ENCODE results near the gene ANK2.

Gene ANK2

DNA sequence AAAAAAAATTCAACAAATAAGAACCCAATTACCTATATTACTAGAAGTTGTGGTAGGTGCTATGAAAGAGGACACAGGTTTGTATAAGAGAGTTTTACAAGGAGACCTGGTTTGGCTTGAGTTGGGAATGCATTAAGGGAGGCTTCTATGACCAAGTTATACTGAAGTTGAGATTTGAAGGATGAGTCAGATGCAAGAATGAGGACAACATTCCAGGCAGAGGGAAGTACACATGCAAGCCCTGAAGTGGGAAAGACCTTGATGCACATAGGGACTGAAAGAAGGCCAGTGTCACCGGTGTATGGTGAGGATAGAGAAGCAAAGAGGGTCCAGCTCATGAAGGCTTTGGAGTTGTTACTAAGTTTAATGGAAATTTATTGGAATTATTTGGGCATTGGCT, 52.2 kb downstream of the ANK2 start:
- H3K27ac Mint-ChIP-seq: no peak overlapping the region
- no peak for ATAC-seq
- no peaks in the 10 kb centered on the region for H3K36me3 Mint-ChIP-seq
- H3K4me1 Mint-ChIP-seq: no peaks in the 10 kb centered on the region
- peaks cover 10% of the 10 kb centered on the region for H3K27me3 Mint-ChIP-seq
- no peak overlapping the region for H3K4me3 Mint-ChIP-seq
- H3K9me3 Mint-ChIP-seq: no peaks in the 10 kb centered on the region

DNA sequence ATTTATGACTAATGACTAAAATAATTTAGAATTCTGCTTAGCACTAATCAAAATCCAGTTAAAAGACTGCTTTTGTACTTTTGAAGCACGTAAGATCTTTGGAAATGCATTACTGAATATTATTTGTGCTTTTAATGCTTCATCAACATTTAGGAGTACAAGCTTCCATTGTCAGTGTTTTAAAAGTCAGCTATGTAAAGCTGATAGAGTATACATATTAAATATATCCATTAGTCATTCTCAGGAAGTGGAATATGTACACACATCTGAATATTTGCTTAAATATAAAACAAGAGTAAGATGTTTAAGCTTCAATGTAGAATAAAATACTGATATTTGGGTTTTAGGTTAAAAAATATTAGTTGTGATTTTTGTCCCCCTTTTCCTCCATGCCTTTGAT, 54.1 kb downstream of the ANK2 start:
- peaks cover 10% of the 10 kb centered on the region for H3K27me3 Mint-ChIP-seq
- H3K36me3 Mint-ChIP-seq: no peaks in the 10 kb centered on the region
- H3K9me3 Mint-ChIP-seq: no peaks in the 10 kb centered on the region
- no peaks in the 10 kb centered on the region for H3K4me1 Mint-ChIP-seq
- no peak overlapping the region for H3K4me3 Mint-ChIP-seq
- ATAC-seq: no peak
- H3K27ac Mint-ChIP-seq: no peak overlapping the region

GRCh38 chr4:113106108-113106507, 56.7 kb downstream of the ANK2 start:
- ATAC-seq: no peak
- H3K4me1 Mint-ChIP-seq: no peaks in the 10 kb centered on the region
- peaks cover 17% of the 10 kb centered on the region for H3K27me3 Mint-ChIP-seq
- no peak overlapping the region for H3K27ac Mint-ChIP-seq
- no peaks in the 10 kb centered on the region for H3K9me3 Mint-ChIP-seq
- no peaks in the 10 kb centered on the region for H3K36me3 Mint-ChIP-seq
- no peak overlapping the region for H3K4me3 Mint-ChIP-seq

DNA sequence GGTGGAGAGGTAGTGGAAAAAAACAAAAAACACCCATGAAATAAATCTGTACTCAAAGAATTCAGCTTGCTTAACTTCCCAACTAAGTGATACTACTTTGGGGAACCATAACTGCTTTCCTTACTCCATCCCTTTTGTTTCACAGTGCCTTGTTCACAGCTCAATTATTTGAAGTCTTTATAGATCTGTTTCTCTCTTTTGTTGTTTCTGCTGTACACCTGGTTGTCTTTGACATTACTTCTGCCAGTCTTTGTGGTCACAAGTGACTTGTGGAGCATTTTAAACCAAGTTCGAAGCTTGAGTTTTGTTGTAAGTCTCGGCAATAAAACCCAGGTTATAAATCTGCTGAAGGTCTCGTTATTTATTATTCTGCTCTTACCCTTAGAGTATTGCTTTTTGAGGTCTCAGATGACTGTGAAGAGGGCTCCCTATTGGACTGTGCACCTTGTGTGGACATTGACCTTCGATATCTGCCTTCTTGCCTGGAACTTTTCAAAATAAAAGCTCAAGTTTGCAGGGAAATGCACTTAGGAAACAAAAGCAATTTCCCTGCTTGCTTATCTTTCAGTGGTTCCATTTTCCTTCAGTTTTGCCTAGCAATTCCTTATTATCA, 59.8 kb downstream of the ANK2 start:
- no peak for ATAC-seq
- peaks cover 8% of the 10 kb centered on the region for H3K27me3 Mint-ChIP-seq
- no peaks in the 10 kb centered on the region for H3K9me3 Mint-ChIP-seq
- no peaks in the 10 kb centered on the region for H3K4me1 Mint-ChIP-seq
- H3K27ac Mint-ChIP-seq: no peak overlapping the region
- no peaks in the 10 kb centered on the region for H3K36me3 Mint-ChIP-seq
- H3K4me3 Mint-ChIP-seq: no peak overlapping the region

- Mint-ChIP-seq H3K27ac (no peak overlapping the region), H3K9me3 (no peaks in the 10 kb centered on the region), H3K27me3 (peaks cover 8% of the 10 kb centered on the region), H3K4me3 (no peak overlapping the region), H3K36me3 (no peaks in the 10 kb centered on the region), H3K4me1 (no peaks in the 10 kb centered on the region)
- no peak for ATAC-seq
Measured at GRCh38 chr4:113112338-113112978, 63.0 kb downstream of the ANK2 start.

DNA sequence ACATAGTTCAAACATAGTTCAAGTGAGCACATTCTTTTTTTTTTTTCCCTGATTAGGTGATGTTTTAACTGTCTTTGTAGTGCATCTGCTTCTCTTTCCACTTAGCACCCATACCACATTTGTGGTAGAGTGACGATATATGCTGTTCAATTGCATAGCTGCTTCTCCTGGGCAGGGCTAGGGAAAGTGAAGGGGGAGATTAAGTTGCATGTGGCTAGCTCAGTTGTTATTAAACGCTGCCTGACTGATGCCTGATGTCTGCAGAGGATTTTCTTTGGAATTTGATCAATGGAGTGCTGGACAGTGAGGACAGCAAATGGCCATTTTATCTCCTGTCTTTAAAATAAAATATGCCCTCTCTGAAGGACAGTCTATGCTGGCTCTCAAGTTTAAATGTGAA, 63.7 kb downstream of the ANK2 start:
- no peak overlapping the region for H3K4me3 Mint-ChIP-seq
- ATAC-seq: no peak
- H3K27me3 Mint-ChIP-seq: peaks cover 8% of the 10 kb centered on the region
- H3K9me3 Mint-ChIP-seq: no peaks in the 10 kb centered on the region
- H3K27ac Mint-ChIP-seq: no peak overlapping the region
- no peaks in the 10 kb centered on the region for H3K4me1 Mint-ChIP-seq
- no peaks in the 10 kb centered on the region for H3K36me3 Mint-ChIP-seq

GRCh38 chr4:113114884-113115283, 65.4 kb downstream of the ANK2 start:
- Mint-ChIP-seq H3K4me3 (no peak overlapping the region), H3K36me3 (no peaks in the 10 kb centered on the region), H3K27me3 (peaks cover 4% of the 10 kb centered on the region), H3K4me1 (no peaks in the 10 kb centered on the region), H3K27ac (no peak overlapping the region), H3K9me3 (no peaks in the 10 kb centered on the region)
- ATAC-seq: no peak

- peak; percentile 39 for ATAC-seq
- Mint-ChIP-seq H3K4me3 (no peak overlapping the region), H3K9me3 (no peaks in the 10 kb centered on the region), H3K4me1 (no peaks in the 10 kb centered on the region), H3K36me3 (no peaks in the 10 kb centered on the region), H3K27me3 (no peaks in the 10 kb centered on the region), H3K27ac (no peak overlapping the region)
Measured at GRCh38 chr4:113116414-113117357, 67.2 kb downstream of the ANK2 start.

DNA sequence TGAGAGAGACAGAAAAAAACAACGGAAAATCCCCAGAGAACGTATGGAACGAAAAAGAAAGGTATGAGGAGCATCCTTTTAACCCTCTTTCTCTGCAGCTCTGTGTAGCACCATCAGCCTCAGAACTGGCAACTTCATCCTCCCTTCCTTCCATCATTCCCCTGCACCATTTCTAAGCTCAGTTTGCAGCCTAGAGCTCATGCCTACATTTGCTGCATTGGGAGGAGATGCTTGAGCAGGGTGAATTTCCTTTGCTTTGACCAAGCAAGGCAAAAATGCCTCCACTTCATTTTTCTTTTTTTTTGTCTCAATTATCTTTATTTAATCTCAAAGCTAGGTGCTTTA, 67.9 kb downstream of the ANK2 start:
- Mint-ChIP-seq H3K27me3 (no peaks in the 10 kb centered on the region), H3K9me3 (no peaks in the 10 kb centered on the region)
- ATAC-seq: no peak

GRCh38 chr4:113122066-113122465, 72.6 kb downstream of the ANK2 start:
- no peaks in the 10 kb centered on the region for H3K9me3 Mint-ChIP-seq
- no peaks in the 10 kb centered on the region for H3K27me3 Mint-ChIP-seq
- no peak overlapping the region for H3K4me3 Mint-ChIP-seq
- H3K36me3 Mint-ChIP-seq: no peaks in the 10 kb centered on the region
- no peak for ATAC-seq
- H3K27ac Mint-ChIP-seq: no peak overlapping the region
- H3K4me1 Mint-ChIP-seq: no peaks in the 10 kb centered on the region

More for the DNA sequence above, 67.9 kb downstream of the ANK2 start:
- no peak overlapping the region for H3K4me3 Mint-ChIP-seq
- H3K36me3 Mint-ChIP-seq: no peaks in the 10 kb centered on the region
- no peaks in the 10 kb centered on the region for H3K4me1 Mint-ChIP-seq
- no peak overlapping the region for H3K27ac Mint-ChIP-seq

DNA sequence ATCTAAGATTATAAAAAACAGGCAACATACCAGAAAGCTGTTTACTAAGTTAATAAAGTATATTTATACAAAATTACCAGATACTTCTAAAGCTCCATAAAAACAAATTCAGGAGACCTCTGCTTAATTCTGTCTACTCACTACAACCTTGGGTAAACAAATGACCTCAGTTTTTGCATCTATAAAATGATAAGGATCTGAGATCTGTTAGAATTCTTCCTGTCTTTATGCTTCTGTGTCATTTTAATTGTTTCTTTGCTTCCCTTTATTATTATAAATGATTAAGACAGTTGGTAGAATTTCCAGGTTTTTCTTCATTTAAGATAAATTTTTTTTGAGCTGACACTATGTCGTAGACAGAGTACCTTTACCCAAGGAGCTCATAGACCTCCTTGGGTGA, 76.0 kb downstream of the ANK2 start:
- Mint-ChIP-seq H3K4me3 (no peak overlapping the region), H3K4me1 (no peaks in the 10 kb centered on the region), H3K27me3 (no peaks in the 10 kb centered on the region), H3K9me3 (no peaks in the 10 kb centered on the region), H3K36me3 (no peaks in the 10 kb centered on the region), H3K27ac (no peak overlapping the region)
- no peak for ATAC-seq

DNA sequence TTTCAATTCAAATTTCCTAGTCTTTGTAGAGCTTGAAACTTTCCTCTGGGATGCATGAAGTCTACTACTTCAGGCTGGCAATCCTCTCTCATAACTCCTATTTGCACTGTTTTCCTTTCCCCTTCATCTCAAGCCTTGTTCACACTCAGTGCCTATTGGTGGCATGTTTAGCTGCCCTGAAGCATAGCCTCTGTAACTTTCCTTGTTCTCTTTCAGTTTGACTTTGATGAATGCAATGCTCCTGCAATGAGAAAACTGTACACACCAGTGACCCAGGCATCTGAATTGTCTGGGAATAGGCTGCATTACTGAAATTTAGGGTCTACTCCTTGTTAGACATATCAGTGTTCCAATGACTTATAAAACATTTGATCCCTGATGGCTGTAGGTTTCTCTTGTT, 81.7 kb downstream of the ANK2 start:
- Mint-ChIP-seq H3K36me3 (no peaks in the 10 kb centered on the region), H3K4me3 (no peak overlapping the region), H3K27me3 (peaks cover 8% of the 10 kb centered on the region), H3K4me1 (no peaks in the 10 kb centered on the region), H3K27ac (no peak overlapping the region), H3K9me3 (no peaks in the 10 kb centered on the region)
- ATAC-seq: no peak

DNA sequence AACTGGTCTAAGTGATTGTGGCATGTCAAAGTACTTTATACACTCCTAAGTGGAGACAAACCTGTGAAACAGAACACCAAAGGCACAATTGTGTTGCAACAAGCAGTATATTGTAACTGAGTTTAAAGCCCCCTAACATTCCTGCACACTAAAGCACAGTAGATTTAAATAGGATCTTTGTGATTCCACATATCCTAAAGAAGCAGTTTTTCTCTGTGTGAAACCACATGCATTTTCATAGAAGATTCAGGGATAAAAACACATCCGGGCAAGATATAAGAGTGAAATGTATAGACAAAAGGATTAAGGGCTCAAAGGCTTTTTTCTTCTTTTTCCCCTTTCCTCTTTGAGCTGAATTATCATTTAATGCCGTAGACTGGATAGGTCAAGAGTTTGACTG, 82.2 kb downstream of the ANK2 start:
- no peak for ATAC-seq
- Mint-ChIP-seq H3K36me3 (no peaks in the 10 kb centered on the region), H3K4me1 (no peaks in the 10 kb centered on the region), H3K4me3 (no peak overlapping the region), H3K27me3 (peaks cover 9% of the 10 kb centered on the region), H3K9me3 (no peaks in the 10 kb centered on the region), H3K27ac (no peak overlapping the region)

DNA sequence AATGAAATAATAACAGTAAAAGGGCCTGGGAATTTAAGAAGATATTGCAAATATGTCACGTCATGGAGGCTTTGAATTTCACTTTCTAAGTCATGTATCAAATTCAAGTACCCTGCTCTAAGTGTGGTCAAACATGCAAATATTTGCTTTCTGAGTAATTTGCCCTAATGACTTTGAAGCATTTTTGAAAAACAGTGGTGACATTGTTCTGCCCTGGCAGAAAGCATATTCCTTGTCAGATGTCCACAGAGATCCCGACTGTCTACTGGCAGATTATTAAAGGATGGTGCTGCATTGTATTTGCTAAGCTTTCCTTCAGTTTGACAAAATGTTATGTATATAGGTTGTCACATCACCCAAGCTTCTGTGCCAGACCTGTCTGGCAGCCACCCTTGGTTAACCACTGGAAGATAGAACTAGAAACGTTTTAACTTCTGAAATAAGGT, 92.5 kb downstream of the ANK2 start:
- Mint-ChIP-seq H3K27me3 (no peaks in the 10 kb centered on the region), H3K4me1 (peaks cover 9% of the 10 kb centered on the region), H3K27ac (no peak overlapping the region), H3K36me3 (no peaks in the 10 kb centered on the region), H3K9me3 (no peaks in the 10 kb centered on the region), H3K4me3 (no peak overlapping the region)
- ATAC-seq: no peak

- no peak for ATAC-seq
- Mint-ChIP-seq H3K4me1 (peaks cover 13% of the 10 kb centered on the region), H3K27ac (no peak overlapping the region)
Measured at GRCh38 chr4:113142351-113142750, 92.9 kb downstream of the ANK2 start.

GRCh38 chr4:113144091-113144490, 94.6 kb downstream of the ANK2 start:
- ATAC-seq: no peak
- Mint-ChIP-seq H3K9me3 (no peaks in the 10 kb centered on the region), H3K36me3 (no peaks in the 10 kb centered on the region), H3K4me1 (peaks cover 13% of the 10 kb centered on the region), H3K27ac (no peak overlapping the region), H3K4me3 (no peak overlapping the region), H3K27me3 (no peaks in the 10 kb centered on the region)

More at GRCh38 chr4:113142351-113142750, 92.9 kb downstream of the ANK2 start:
- H3K36me3 Mint-ChIP-seq: no peaks in the 10 kb centered on the region
- no peaks in the 10 kb centered on the region for H3K9me3 Mint-ChIP-seq
- no peaks in the 10 kb centered on the region for H3K27me3 Mint-ChIP-seq
- H3K4me3 Mint-ChIP-seq: no peak overlapping the region
